GM12874 (cell line): ENCODE measurements around the gene MDH2.

ENCODE experiments used
- CTCF ChIP-seq: IDR thresholded peaks from 2 replicates; pipeline ENCODE4 v1.5.1; 2011; ENCODE audit warnings: low read depth, mild to moderate bottlenecking, control low read depth, low read length, moderate library complexity; ENCODE audit not compliant: insufficient read depth

MDH2 gene

GRCh38 chr7:76063114-76063513 lies 15.2 kb downstream of the MDH2 start:
- TF ChIP-seq CTCF = no peak

- TF ChIP-seq CTCF = no peak
These were observed 15.6 kb downstream of the MDH2 start for GRCh38 chr7:76063525-76063924.

GRCh38 chr7:76064208-76064970 lies 16.5 kb downstream of the MDH2 start:
- TF ChIP-seq CTCF = no peak

GRCh38 chr7:76065016-76065612 lies 17.2 kb downstream of the MDH2 start:
- TF ChIP-seq CTCF = no peak

GRCh38 chr7:76066716-76067503 lies 19.0 kb downstream of the MDH2 start:
- no peak for TF ChIP-seq CTCF

- no peak for TF ChIP-seq CTCF
These were observed 21.3 kb downstream of the MDH2 start for GRCh38 chr7:76069238-76069638.

GRCh38 chr7:76071316-76072242 lies 23.7 kb downstream of the MDH2 start:
- no peak for TF ChIP-seq CTCF
